Posterior cingulate gyrus (tissue), 11 donors: ENCODE results near the gene OR2A1.
"Not testable (repeated sequence)": the region's sequence is repeated elsewhere in the genome, so short reads cannot be mapped to it uniquely, and the experiment has no call there.

Source experiments
- DNase-seq, 10 donors: peaks; one replicate each; pipeline versions ENCODE4 v3.0.0 to v3.0.0-alpha.2; 2020 to 2021; ENCODE audit warnings: mixed read lengths in 3 of 10
- intact Hi-C: fragments of 100-400 bp; cut with DNase I; formaldehyde crosslinking; loops from one replicate; pipeline ENCODE4 v1.15.1; 2023

The OR2A1 gene

GRCh38 chr7:144321677-144322206, 9.5 kb downstream of the OR2A1 start:
- DNase-seq, intact Hi-C loops: not testable (repeated sequence)

GRCh38 chr7:144323359-144323758, 11.1 kb downstream of the OR2A1 start:
- intact Hi-C loops, result not testable (repeated sequence)
- peak in 5 of 10 donors; percentile 2 to 72 (median 24) for DNase-seq

GRCh38 chr7:144325868-144326267, 13.6 kb downstream of the OR2A1 start:
- intact Hi-C loops, result not testable (repeated sequence)
- peak in 3 of 10 donors; percentile 35 to 77 (median 72) for DNase-seq

GRCh38 chr7:144330044-144330443, 17.8 kb downstream of the OR2A1 start:
- DNase-seq, intact Hi-C loops: not testable (repeated sequence)

- intact Hi-C loops, DNase-seq: not testable (repeated sequence)
Observed at GRCh38 chr7:144331221-144331995, 19.2 kb downstream of the OR2A1 start.

- intact Hi-C loops, DNase-seq: not testable (repeated sequence)
Observed at GRCh38 chr7:144331996-144332288, 19.7 kb downstream of the OR2A1 start.

GRCh38 chr7:144348625-144349024, 36.4 kb downstream of the OR2A1 start:
- DNase-seq, intact Hi-C loops: not testable (repeated sequence)

GRCh38 chr7:144351667-144352066, 39.4 kb downstream of the OR2A1 start:
- intact Hi-C loops, result not testable (repeated sequence)
- DNase-seq, result peak in 6 of 10 donors; percentile 2 to 91 (median 24)

GRCh38 chr7:144355176-144355822, 43.1 kb downstream of the OR2A1 start, which contains the start of gene ARHGEF5:
Gene ARHGEF5 (plus strand): TSS chr7:144355402. CDS start chr7:144362670, 7,268 bp downstream.
- DNase-seq, intact Hi-C loops: not testable (repeated sequence)

- intact Hi-C loops, DNase-seq: not testable (repeated sequence)
Observed at GRCh38 chr7:144356185-144356584, 44.0 kb downstream of the OR2A1 start.

- DNase-seq, intact Hi-C loops: not testable (repeated sequence)
Observed at GRCh38 chr7:144356860-144357259, 44.6 kb downstream of the OR2A1 start.

GRCh38 chr7:144362061-144362460, 49.8 kb downstream of the OR2A1 start:
- DNase-seq, intact Hi-C loops: not testable (repeated sequence)

GRCh38 chr7:144365523-144365922, 53.3 kb downstream of the OR2A1 start:
- intact Hi-C loops, DNase-seq: not testable (repeated sequence)

- intact Hi-C loops, DNase-seq: not testable (repeated sequence)
Observed at GRCh38 chr7:144367250-144367649, 55.0 kb downstream of the OR2A1 start.

GRCh38 chr7:144369221-144369620, 57.0 kb downstream of the OR2A1 start:
- intact Hi-C loops, DNase-seq: not testable (repeated sequence)
